Body of pancreas (tissue), 4 donors: ENCODE measurements around the gene HDAC6. TPM values are rescaled to one million over a fixed set of nuclear protein-coding genes. Genes with fewer than 3 reads are reported as not detected.

Source experiments
- ATAC-seq: fragments of 150-250 bp; one replicate; pipeline ENCODE4 v1.9.1; 2016
- DNase-seq, 4 donors: peaks; one replicate each; pipeline ENCODE4 v3.0.0-alpha.2; 2019
- H3K27ac ChIP-seq, 4 donors: fragments of 200-600 bp; sonication (generic); 1 replicate in 3 of 4; 2 replicates in 1 of 4; pipeline versions ENCODE4 v1.5.1 to v1.6.1; 2016 to 2019; ENCODE audit warnings: mild to moderate bottlenecking in 1 of 4, mixed read lengths in 1 of 4, moderate library complexity in 1 of 4
- H3K27me3 ChIP-seq, 2 donors: fragments of 200-600 bp; sonication (generic); one replicate each; pipeline ENCODE4 v1.6.0; 2016; ENCODE audit warnings: mild to moderate bottlenecking in 1 of 2
- H3K36me3 ChIP-seq, 2 donors: fragments of 200-600 bp; sonication (generic); replicated peaks in 1 of 2; 2 replicates each; pipeline ENCODE4 v1.5.1; 2016; ENCODE audit warnings: low read depth in 2 of 2; ENCODE audit not compliant: insufficient read depth in 1 of 2
- H3K4me1 ChIP-seq: fragments of 200-600 bp; sonication (generic); one replicate; pipeline ENCODE4 v1.6.0; 2016
- H3K4me3 ChIP-seq, 2 donors: fragments of 200-600 bp; sonication (generic); 1 replicate in 1 of 2; 2 replicates in 1 of 2; pipeline ENCODE4 v1.5.1; 2016 to 2019
- H3K9me3 ChIP-seq, 3 donors: fragments of 200-600 bp; sonication (generic); 1 replicate in 2 of 3; 2 replicates in 1 of 3; pipeline ENCODE4 v1.5.1; 2016
- POLR2A ChIP-seq, 3 donors: fragments of 450-650 bp; IDR thresholded peaks; one replicate each; pipeline ENCODE4 v1.6.1; 2016; ENCODE audit warnings: antibody characterized with exemption in 3 of 3, mild to moderate bottlenecking in 2 of 3
- WGBS, 2 donors: methylation state at CpG; one replicate each; pipeline ENCODE4 v1.1.5; 2017; 5-methylcytosine and 5-hydroxymethylcytosine counted together
- intact Hi-C: fragments of 100-400 bp; cut with DNase I; formaldehyde crosslinking; loops from one replicate; pipeline ENCODE4 v1.15.1; 2023
- total RNA-seq, 2 donors: library from RNA; depleted of rRNA; stranded (reverse); fragments of >200 nt; gene quantifications; one replicate each; pipeline ENCODE4 v1.1.0, GENCODE V29; 2016
- TF ChIP-seq, protein P1 (sequence below), 7 experiments: fragments of 450-650 bp in 4 of 7; fragments of 200-600 bp in 3 of 7; sonication (generic) in 3 of 7; IDR thresholded peaks; one replicate each; pipeline ENCODE4 v1.5.1; 2016 to 2019; ENCODE audit warnings: antibody characterized with exemption in 7 of 7

Gene HDAC6
- total RNA-seq, 2 donors from 2014 or later, result 34.5 to 75.5 TPM

DNA sequence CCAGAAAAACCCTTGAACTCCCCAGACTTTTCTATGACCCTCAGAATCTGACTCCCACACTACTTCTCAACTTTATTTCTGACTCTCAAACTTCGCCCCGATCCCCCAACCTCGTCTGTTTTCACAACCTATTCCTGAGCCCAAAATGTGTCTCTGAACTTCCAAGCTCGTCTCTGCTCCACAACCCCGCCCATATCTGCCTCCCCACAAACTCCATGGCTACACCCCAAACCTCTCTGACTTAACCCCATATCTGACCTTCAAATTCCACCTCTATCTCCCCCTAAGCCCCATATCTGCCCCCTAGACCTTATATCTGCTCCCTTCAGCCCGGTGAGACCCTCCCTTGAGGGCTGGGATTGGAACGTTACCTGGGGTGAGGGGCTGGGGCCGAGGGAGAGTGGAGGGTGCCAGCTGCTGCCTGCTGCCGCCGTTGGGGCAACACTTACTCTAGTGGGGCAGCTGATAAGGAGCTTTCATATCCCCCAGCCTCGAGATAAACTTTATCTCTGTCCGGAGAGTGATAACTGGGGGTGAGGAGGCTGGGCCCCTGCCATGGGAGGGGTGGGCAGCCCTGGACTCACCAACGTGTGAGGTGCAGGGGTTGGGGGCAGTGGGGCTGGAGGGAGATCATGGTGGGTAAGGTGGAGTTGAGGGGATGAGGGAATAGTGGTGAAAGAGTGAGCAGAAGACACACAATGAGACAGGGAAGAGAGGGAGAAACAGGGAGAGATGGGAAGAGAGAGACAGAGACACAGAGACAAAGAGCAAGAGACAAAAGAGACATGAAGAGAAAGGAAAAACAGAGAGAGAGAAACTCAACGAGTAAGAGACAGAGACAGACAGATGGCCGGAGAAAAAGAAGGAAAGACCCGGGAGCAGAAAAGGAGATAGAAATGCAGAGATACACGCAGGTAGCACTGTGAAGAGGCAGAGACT, 14.1 kb upstream of the HDAC6 start:
- H3K4me3 ChIP-seq, result no peak overlapping the region
- no peak for TF ChIP-seq POLR2A (IDR thresholded peaks at IDR 0.05)
- TF ChIP-seq, protein P1, sequence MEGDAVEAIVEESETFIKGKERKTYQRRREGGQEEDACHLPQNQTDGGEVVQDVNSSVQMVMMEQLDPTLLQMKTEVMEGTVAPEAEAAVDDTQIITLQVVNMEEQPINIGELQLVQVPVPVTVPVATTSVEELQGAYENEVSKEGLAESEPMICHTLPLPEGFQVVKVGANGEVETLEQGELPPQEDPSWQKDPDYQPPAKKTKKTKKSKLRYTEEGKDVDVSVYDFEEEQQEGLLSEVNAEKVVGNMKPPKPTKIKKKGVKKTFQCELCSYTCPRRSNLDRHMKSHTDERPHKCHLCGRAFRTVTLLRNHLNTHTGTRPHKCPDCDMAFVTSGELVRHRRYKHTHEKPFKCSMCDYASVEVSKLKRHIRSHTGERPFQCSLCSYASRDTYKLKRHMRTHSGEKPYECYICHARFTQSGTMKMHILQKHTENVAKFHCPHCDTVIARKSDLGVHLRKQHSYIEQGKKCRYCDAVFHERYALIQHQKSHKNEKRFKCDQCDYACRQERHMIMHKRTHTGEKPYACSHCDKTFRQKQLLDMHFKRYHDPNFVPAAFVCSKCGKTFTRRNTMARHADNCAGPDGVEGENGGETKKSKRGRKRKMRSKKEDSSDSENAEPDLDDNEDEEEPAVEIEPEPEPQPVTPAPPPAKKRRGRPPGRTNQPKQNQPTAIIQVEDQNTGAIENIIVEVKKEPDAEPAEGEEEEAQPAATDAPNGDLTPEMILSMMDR (IDR thresholded peaks at IDR 0.05), result no peak
- no peak for ATAC-seq
- H3K27ac ChIP-seq, result no peak overlapping the region
- H3K9me3 ChIP-seq, result no peaks in the 10 kb centered on the region
- H3K27me3 ChIP-seq, result no peaks in the 10 kb centered on the region
- H3K36me3 ChIP-seq, result no peaks in the 10 kb centered on the region
- no peak for DNase-seq
- H3K4me1 ChIP-seq, result no peaks in the 10 kb centered on the region
- intact Hi-C loops, result no loop called here
- WGBS, 2 donors, result 34 to 35% methylated on average over 17 of the region's 17 CpGs

DNA sequence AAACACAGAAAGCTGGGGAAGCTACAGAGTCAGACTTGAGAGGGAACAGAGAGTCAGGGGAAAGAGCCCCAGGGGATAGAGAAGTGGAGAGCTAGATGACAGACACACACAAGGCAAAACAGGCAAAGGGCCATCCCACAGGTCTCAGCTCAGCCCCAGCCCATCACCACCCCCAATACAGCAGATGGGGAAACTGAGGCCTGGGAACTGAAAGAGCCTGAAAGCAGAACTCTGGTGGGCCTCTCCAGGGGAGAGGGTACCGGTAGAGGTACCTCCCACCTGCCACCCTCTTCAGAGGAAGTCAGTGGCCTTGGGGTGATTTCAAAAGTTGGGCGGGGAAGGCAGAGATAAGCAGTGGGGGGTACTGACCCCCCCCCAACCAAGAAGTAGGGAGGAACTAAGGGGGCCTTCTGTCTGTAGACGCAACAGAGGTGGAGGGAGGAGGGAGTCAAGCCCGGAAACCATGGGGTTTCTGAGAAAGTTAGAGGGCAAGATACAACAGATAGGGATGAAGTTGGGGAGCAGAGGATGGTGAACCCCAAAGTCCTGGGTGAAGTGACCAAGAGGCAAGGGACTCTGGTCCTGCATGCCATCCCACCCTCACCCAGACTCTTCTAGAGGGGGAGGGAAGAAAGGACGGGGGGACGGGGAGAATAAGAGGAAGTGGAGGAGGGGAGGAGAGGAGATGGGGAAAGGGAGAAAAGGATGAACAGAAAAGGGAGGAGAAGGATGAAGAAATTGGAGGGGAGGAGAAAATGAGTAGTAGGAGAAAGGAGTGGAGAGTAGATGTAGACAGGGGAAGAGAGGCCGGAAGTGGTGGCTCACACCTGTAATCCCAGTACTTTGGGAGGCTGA, 12.3 kb upstream of the HDAC6 start:
- Histone ChIP-seq H3K4me3 (no peak overlapping the region), H3K27me3 (no peaks in the 10 kb centered on the region), H3K27ac (no peak overlapping the region), H3K36me3 (no peaks in the 10 kb centered on the region), H3K9me3 (no peaks in the 10 kb centered on the region), H3K4me1 (no peaks in the 10 kb centered on the region)
- 35 to 58% methylated on average over 5 to 6 of the region's 7 CpGs for WGBS, 2 donors
- ATAC-seq (no peak), DNase-seq (no peak)
- intact Hi-C loops, result no loop called here
- no peak for TF ChIP-seq POLR2A (IDR thresholded peaks at IDR 0.05)
- TF ChIP-seq, protein P1 (IDR thresholded peaks at IDR 0.05), result no peak

DNA sequence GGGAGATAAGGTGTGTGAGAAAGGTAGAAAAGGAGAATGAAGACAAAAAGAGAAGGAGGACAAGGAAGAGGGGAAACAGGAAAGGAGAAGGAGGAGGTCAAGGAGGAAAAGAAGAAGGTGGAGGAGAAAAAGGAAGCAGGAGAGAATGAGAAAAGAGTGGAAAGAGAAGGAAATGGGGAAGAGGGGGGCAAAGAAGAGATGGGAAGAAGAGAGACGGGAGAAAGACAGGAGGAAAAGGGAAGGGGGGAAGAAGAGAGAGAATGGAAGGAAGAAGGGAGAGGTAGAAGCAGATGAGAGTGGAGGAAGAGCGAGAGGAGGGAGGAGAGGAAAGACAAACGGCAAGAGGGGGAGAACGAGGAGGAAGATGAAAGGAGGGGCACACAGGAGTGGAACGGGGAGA, 11.4 kb upstream of the HDAC6 start:
- DNase-seq (no peak), ATAC-seq (no peak)
- no peaks in the 10 kb centered on the region for H3K4me1 ChIP-seq
- 49 to 75% methylated on average over 2 to 5 of the region's 5 CpGs for WGBS, 2 donors
- H3K4me3 ChIP-seq, result no peak overlapping the region
- no peaks in the 10 kb centered on the region for H3K27me3 ChIP-seq
- no peak for TF ChIP-seq POLR2A (IDR thresholded peaks at IDR 0.05)
- TF ChIP-seq, protein P1 (IDR thresholded peaks at IDR 0.05), result no peak
- intact Hi-C loops, result no loop called here
- no peaks in the 10 kb centered on the region for H3K36me3 ChIP-seq
- H3K27ac ChIP-seq, result no peak overlapping the region
- H3K9me3 ChIP-seq, result no peaks in the 10 kb centered on the region

DNA sequence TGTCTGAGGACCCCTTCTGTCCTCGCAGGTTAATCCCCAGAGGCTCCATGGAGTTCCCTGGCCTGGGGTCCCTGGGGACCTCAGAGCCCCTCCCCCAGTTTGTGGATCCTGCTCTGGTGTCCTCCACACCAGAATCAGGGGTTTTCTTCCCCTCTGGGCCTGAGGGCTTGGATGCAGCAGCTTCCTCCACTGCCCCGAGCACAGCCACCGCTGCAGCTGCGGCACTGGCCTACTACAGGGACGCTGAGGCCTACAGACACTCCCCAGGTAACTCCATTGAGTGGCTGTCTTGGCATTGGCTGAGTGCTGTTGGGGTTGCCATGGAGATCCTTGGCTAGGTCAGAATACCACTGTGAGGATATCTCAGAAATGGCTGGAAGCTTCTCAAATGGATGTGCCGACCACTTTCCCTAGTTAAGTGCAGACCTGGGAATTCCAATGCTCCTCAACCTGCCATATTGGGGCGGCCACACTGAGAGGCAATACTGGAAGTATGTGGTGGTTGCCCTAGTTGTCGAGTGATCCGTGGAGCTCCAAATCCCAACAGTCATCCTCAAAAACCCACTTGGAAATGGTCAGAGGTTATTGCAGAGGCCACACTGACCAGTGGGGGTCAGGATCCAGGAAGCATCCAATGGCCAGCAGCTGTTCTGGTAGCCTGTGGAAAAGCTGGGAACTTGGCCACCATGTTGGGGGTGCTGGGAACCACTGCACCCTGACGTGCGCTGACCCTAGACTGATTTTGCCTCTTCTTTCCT, 10.6 kb upstream of the HDAC6 start:
- intact Hi-C loops, result no loop called here
- no peaks in the 10 kb centered on the region for H3K27me3 ChIP-seq
- TF ChIP-seq, protein P1 (IDR thresholded peaks at IDR 0.05), result no peak
- TF ChIP-seq POLR2A (IDR thresholded peaks at IDR 0.05), result no peak
- no peak for ATAC-seq
- H3K27ac ChIP-seq, result no peak overlapping the region
- no peak for DNase-seq
- H3K4me1 ChIP-seq, result no peaks in the 10 kb centered on the region
- H3K36me3 ChIP-seq, result no peaks in the 10 kb centered on the region
- no peak overlapping the region for H3K4me3 ChIP-seq
- H3K9me3 ChIP-seq, result no peaks in the 10 kb centered on the region
- WGBS, 2 donors, result 84% methylated on average over 6 of the region's 11 CpGs; no CpG with 5 or more reads in 1 of the 2 donors
